Nephron (organoid): ENCODE measurements around the gene CDKN2C.

Experiments
- H3K27ac Mint-ChIP-seq, 3 experiments: 2 replicates each; pipeline ENCODE4 v1.8.0; 2020; ENCODE audit warnings: mixed read lengths in 3 of 3, mild to moderate bottlenecking in 2 of 3, moderate library complexity in 1 of 3
- H3K27me3 Mint-ChIP-seq: 2 replicates; pipeline ENCODE4 v1.8.0; 2021; ENCODE audit warnings: low read depth, mild to moderate bottlenecking, moderate library complexity, mixed read lengths
- H3K36me3 Mint-ChIP-seq: 2 replicates; pipeline ENCODE4 v1.8.0; 2020; ENCODE audit warnings: low read depth, mixed read lengths
- H3K4me1 Mint-ChIP-seq: 2 replicates; pipeline ENCODE4 v1.8.0; 2020; ENCODE audit warnings: mixed read lengths
- H3K4me3 Mint-ChIP-seq, 3 experiments: 2 replicates each; pipeline ENCODE4 v1.8.0; 2020; ENCODE audit warnings: mild to moderate bottlenecking in 3 of 3, mixed read lengths in 3 of 3, moderate library complexity in 2 of 3
- H3K9me3 Mint-ChIP-seq: 2 replicates; pipeline ENCODE4 v1.8.0; 2020; ENCODE audit warnings: mixed read lengths
- TF ChIP-seq, protein P1 (sequence below), 3 experiments: fragments of 200-600 bp; sonication (generic); IDR thresholded peaks; one replicate each; pipeline ENCODE4 v1.5.0; 2021; ENCODE audit warnings: antibody characterized with exemption in 3 of 3; ENCODE audit not compliant: unreplicated experiment in 3 of 3

The CDKN2C gene

DNA sequence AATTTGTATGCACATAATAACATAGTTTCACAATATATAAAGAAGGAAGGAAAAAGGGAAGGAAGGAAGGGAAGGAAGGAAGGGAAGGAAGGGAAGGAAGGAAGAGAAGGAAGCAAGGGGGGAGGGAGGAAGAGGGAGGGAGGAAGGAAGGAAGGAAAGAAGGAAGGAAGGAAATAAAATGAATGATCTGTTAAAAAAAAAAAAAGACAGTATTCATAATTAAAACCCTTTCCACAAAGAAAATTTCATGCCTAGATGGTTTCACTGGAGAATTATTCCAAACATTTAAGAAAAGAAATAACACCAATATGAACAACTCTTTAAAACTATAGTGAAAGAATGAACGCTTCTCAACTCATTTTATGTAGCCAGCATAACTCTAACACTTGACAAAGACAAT, 44.8 kb downstream of the CDKN2C start:
- Mint-ChIP-seq H3K27ac (no peak overlapping the region), H3K4me1 (no peaks in the 10 kb centered on the region), H3K27me3 (no peaks in the 10 kb centered on the region), H3K4me3 (no peak overlapping the region), H3K36me3 (no peaks in the 10 kb centered on the region), H3K9me3 (peaks cover 3% of the 10 kb centered on the region)
- TF ChIP-seq, protein P1, sequence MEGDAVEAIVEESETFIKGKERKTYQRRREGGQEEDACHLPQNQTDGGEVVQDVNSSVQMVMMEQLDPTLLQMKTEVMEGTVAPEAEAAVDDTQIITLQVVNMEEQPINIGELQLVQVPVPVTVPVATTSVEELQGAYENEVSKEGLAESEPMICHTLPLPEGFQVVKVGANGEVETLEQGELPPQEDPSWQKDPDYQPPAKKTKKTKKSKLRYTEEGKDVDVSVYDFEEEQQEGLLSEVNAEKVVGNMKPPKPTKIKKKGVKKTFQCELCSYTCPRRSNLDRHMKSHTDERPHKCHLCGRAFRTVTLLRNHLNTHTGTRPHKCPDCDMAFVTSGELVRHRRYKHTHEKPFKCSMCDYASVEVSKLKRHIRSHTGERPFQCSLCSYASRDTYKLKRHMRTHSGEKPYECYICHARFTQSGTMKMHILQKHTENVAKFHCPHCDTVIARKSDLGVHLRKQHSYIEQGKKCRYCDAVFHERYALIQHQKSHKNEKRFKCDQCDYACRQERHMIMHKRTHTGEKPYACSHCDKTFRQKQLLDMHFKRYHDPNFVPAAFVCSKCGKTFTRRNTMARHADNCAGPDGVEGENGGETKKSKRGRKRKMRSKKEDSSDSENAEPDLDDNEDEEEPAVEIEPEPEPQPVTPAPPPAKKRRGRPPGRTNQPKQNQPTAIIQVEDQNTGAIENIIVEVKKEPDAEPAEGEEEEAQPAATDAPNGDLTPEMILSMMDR (IDR thresholded peaks at IDR 0.05; ENCODE audit: unreplicated experiment in 3 of 3): no peak

DNA sequence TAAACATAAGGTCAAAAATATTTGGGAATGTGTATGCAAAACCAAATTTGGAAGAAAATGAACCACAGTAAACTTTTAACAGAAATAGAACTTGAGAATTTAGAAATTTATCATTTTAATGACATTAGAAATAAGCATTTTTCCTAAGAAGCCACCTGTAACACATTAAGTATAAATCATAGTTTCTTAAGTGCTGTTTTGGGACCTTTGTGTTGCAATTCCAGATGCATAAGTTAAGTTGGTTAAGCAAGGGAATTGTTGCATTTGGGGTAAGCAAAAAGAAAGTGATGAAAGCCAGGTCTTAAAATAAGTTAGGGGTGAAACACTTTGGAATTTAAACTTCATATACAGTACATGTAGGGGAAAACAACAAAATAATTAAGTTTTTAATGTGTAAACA, 49.8 kb downstream of the CDKN2C start:
- TF ChIP-seq, protein P1 (IDR thresholded peaks at IDR 0.05; ENCODE audit: unreplicated experiment in 3 of 3): no peak
- Mint-ChIP-seq H3K4me3 (no peak overlapping the region), H3K36me3 (no peaks in the 10 kb centered on the region), H3K9me3 (no peaks in the 10 kb centered on the region), H3K27ac (no peak overlapping the region), H3K4me1 (no peaks in the 10 kb centered on the region), H3K27me3 (no peaks in the 10 kb centered on the region)
